ENCODE data around the gene CHD9NB. TPM values are rescaled to one million over a fixed set of nuclear protein-coding genes. Genes with fewer than 3 reads are reported as not detected.
"Not testable (repeated sequence)": the region's sequence is repeated elsewhere in the genome, so short reads cannot be mapped to it uniquely, and the experiment has no call there.

The CHD9NB gene
- total RNA-seq, 1 experiment from 2014 or later: not detected

GRCh38 chr16:53057658-53058057 lies 5.0 kb upstream of the CHD9NB start:
- DNase-seq (ENCODE audit: low read depth): no peak

DNA sequence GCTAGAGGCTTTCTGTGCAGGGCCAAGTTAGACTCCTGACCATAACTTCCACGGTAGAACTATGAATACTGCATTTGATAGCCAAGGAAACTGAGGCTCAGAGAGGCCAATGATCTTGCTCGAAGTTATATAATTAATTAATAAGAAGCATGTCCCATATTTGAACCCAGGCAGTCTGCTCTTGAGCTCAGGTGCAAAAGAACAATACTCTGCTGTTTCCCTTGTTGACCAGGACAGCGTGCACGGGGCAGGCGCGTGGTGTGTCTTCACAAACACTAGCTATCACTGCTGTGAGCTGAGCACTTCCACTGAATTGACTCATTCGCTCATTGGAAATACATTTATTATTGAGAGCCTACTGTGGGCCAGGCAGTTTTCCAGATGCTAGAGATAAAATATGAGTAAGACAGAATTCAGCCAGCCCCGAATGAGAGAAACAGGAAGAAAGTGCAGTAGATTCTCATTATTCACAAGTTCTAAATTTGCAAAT lies 3.7 kb upstream of the CHD9NB start:
- DNase-seq (ENCODE audit: low read depth): peak; percentile 58

DNA sequence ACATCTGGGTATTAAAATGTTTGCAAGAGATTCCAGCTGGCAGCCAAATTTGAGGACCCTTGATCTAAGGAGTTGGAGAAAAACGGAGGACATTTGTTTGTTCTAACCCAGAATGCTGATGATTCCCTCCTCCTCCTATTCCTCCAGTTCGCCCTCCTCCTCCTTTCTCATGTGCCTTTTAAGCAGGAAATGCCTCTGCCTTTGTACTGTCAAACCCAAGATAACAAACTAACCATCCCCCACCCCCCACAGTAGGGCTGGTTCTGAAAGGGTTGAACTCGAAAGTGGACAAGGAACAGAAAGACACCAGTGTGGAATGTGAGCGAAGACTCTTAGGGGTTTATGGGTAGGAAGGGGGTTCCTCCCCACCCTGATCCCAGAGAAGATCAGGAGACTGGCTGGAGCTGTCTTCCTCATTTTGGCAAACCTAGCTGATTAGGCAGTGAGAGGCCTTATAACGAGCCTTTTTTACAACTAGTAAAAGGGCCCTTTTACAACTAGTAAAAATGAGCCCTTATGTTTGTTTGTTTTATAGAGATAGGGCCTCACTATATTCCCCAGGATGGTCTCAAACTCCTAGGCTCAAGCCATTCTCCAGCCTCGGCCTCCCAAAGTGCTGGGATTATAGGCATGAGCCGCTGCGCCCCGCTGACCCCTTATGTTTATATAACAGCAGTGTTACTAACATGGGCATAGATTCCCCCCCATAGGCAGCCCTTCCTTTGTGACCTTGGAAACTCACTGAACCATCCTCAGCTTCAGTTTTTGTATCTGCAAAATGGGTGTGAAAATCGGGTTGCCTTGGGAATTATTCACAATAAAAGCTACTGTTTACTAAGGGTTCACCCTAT lies 3.1 kb upstream of the CHD9NB start:
- DNase-seq (ENCODE audit: low read depth): peak; percentile 74

DNA sequence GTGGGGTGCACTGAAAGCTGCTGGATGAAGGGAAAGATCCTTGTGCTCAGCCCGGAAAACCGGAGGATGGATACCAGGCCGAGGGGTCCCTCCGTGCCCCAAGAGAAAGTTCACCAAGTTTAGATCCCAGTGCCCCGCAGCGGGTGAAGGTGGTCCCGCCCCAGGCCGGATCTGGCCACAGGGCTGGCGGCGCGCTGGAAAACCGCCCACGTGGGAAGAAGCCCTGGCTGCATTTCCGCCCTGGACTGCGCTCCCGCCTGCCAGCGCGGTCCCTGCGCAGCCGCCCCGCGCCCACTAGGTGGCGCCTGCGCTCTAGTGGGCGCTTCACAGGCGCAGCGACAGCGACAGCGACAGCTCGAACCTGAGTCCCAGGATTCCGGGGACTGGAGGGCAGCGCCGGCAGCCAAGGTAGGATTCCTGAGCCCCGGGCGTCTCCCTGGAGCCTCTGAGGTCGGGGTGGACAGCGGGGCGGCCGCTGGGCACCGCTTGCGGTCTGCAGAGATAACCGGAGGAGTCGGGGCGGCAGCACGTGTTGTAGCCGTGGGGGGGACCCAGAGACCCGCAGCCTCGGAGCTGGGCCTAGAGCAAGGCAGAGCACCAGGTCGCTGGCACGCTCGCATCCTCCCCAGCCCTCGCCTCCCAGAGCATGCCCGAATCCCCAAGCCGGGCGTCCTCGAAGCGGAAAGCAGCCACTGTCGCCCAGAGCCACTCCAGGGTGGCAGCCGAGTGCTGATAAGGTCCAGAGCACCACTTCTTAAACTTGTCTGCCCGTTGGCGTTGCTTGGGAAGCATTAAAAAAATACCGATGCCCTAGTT lies 2.2 kb upstream of the CHD9NB start, which contains the start of gene CHD9:
CHD9 (plus strand) TSS at position 322 of the 816 bp plus-strand sequence. CDS start 101,099 bp downstream, outside the sequence.
- DNase-seq (ENCODE audit: low read depth): peak; percentile 83

DNA sequence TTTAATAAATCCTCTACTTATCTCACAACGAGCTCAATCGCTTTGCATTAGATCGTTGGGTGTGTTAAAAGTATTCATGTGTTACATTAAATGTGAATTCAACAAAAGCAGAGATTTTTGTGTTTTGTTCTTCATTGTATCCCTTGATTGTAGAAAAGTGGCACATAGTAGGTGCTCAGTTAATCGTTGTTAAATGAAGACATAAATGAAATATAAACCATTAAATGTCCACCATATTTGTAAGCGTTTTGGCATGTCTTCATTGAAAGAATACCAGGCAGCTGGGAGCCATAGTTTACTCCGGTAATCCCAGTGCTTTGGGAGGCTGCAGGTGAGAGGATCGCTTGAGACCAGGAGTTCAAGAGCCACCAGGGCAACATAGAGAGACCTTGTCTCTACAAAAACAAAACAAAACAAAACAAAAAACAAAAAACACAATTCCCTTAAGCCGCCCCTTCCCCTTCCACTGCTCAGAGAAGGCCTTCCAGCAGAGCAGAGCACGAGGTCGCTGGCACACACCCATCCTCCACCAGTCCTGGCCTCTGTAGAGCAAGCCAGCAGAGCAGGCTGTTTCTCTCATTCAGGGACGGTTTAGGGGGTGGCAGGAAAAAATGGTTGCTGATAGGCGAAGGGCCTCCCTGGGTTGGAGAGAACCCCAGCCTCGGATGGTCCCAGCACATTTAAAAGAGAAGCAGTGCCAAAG lies 1.4 kb upstream of the CHD9NB start:
- DNase-seq (ENCODE audit: low read depth): peak; percentile 22

DNA sequence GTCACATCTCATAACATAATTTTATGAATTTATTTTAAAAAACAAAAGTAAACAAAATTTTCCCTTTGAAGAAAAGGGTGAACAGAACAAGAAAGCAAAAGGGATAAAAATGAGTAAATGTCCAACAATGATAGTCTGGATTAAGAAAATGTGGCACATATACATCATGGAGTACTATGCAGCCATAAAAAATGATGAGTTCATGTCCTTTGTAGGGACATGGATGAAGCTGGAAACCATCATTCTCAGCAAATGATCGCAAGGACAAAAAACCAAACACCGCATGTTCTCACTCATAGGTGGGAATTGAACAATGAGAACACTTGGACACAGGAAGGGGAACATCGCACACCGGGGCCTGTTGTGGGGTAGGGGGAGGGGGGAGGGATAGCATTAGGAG lies 1.4 kb downstream of the CHD9NB start:
- not testable (repeated sequence) for DNase-seq (ENCODE audit: low read depth)

GRCh38 chr16:53048139-53048915 lies 4.4 kb downstream of the CHD9NB start:
- no peak for DNase-seq (ENCODE audit: low read depth)

DNA sequence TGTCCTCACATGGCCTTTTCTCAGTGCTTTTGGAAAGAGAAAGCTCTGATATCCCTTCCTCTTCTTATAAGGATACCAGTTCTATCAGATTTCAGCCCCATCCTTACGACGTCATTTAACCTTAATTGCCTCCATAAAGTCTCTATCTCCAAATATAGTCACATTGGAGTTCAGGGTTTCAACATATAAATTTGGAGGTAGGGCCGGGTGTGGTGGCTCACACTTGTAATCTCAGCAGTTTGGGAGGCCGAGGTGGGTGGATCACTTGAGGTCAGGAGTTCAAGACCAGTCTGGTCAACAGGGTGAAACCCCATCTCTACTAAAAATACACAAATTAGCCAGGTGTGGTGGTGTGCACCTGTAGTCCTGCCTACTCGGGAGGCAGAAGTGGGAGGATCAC lies 5.2 kb downstream of the CHD9NB start:
- not testable (repeated sequence) for DNase-seq (ENCODE audit: low read depth)

DNA sequence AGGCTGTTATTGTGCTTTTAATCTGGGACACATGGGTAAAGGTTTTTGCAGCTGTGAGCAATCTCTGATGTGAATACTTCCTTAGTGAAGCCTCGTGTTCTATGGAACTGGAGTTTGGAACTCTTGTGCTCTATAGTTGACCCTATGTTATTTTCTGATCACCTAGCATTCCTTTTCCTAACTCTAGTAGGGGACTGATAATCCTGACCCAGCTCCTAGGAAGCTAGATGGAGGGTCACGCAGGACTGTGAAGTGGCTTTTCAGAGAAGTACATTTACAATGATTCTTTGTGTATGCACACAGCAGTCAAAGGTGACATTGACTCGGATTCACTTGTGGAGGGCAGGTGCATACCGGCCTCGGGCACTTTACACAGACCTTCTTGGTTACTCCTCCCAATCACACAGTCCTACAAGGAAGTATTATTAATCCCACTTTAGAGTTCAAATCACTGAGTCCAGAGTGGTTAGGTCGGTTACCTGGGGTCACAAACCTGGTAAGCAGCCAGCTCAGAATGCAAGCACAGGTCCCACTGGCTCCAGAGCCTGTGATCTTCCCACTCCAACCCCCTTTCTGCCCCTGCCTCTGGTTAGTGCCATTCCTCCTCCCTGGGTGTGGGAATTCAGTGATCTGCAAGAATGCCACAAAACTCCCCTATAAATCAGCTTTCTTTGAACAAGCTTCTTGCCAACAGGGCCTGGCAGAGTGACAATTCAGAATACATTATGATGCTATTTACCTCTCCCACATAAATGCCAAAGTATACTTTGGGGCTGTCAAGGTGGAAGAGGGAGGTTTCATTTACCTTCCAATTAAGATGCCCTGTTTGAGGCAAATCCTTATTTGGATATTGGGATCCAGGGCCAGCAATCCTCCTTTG lies 7.1 kb downstream of the CHD9NB start:
- DNase-seq (ENCODE audit: low read depth): no peak

GRCh38 chr16:53043986-53044601 lies 8.6 kb downstream of the CHD9NB start:
- no peak for DNase-seq (ENCODE audit: low read depth)

DNA sequence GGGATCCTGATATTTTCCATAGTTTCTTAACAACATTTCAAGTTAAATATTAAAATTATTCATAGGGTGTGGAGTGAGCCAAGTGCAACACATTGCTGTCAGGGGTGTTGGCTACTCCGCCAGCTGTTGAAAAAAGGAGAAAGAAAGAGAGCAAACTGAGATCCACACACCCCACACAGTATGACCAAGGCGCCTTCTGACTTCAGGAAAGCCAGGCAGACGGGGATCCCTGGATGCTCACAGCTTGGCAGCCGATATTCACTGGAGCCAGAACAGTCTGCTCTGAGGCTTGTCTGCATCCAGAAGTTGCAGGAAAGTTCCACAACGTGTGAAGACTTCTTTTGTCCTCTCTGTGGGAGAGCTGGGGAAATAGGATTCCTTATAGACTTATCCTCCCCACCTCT lies 9.3 kb downstream of the CHD9NB start:
- DNase-seq (ENCODE audit: low read depth): no peak

- DNase-seq (ENCODE audit: low read depth): no peak
Observed at GRCh38 chr16:53042235-53042701, 10.4 kb downstream of the CHD9NB start.

- DNase-seq (ENCODE audit: low read depth): no peak
Observed at GRCh38 chr16:53041320-53042051, 11.2 kb downstream of the CHD9NB start.

DNA sequence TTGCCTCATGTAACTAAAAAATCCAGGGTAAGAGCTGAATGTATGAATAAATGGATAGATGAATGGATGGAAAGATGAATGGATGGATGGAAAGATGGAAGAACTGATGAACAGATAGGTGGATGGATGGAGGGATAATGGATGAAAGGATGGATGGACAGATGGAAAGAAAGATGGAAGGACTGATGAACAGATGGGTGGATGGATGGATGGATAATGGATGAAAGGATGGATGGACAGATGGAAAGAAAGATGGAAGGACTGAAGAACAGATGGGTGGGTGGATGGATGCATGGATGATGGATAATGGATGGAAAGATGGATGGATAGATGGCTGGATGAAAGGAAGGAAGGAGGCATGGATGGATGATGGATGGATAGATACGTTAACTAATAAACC lies 11.9 kb downstream of the CHD9NB start:
- DNase-seq (ENCODE audit: low read depth): no peak

GRCh38 chr16:53036711-53037110 lies 16.0 kb downstream of the CHD9NB start:
- DNase-seq (ENCODE audit: low read depth): not testable (repeated sequence)

DNA sequence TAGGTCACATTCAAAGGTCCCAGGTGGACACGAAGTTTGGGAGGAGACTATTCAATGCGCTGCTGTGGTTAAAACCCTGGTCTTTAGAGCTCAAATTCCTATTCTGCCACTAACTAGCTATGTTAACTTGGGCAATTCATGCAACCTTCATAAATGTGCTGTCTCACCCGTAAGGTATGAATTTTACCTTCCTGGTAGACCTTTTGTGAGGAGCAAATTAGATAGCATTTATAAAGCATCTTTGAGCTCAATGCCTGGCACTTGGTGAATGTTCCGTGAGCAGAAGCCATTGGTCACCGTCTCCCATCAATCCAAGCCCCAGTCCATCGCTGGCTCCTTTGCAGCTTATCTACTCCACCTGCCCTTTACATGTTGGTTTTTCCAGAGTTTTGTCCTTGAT lies 16.6 kb downstream of the CHD9NB start:
- no peak for DNase-seq (ENCODE audit: low read depth)

DNA sequence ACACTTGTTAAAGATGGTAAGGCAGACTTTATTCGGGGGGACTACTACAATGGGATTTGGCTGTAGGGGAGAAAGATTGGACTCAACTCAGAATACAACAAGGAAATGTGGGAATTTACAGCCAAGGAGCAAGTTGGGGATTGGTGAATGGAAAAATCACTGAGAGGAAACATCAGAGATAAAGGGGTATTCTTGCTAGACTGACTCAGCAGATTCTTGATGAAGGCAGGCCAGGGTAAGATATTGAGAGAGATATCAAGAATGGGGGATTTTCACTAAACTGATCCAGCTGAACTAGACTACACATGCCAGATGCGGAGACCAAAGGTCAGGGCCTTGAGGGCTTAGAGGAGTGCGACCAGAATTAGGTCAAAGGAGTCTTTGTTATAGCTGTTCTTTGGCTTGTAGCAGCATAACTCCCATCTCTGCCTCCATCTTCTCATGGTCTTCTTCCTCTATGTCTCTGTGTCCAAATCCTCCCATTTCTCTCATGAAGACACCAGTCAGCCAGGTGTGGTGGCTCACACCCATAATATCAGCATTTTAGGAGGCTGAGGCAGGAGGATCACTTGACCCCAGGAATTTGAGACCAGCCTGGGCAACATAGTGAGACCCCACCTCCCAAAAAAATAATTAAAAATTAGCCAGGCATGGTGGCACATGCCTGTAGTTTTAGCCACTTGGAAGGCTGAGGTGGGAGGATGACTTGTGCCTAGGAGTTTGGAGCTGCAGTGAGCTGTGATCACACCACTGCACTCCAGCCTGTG lies 17.3 kb downstream of the CHD9NB start:
- DNase-seq (ENCODE audit: low read depth): no peak

GRCh38 chr16:53034306-53034705 lies 18.4 kb downstream of the CHD9NB start:
- no peak for DNase-seq (ENCODE audit: low read depth)
